CD8-positive, alpha-beta memory T cell (primary cell): Measurements from ENCODE around the gene RAI1. TPM values are rescaled to one million over a fixed set of nuclear protein-coding genes. Genes with fewer than 3 reads are reported as not detected.

ENCODE experiments used
- CTCF ChIA-PET: fragments of 350-600 bp; sonication (Branson Sonifier 250); formaldehyde crosslinking; loops from one replicate; lab custom pipeline; 2021; ENCODE audit warnings: antibody characterized with exemption; lab: Charles Lee
- POLR2A ChIA-PET: fragments of 350-600 bp; sonication (Branson Sonifier 250); formaldehyde crosslinking; loops from one replicate; lab custom pipeline; 2021; ENCODE audit warnings: antibody characterized with exemption; lab: Charles Lee
- DNase-seq, 5 donors: peaks; one replicate each; pipeline versions ENCODE4 v3.0.0 to v3.0.0-alpha.2; 2020 to 2022; ENCODE audit warnings: mixed read lengths in 1 of 5
- H3K27ac ChIP-seq: one replicate; pipeline ENCODE4 v1.7.0; 2013; ENCODE audit warnings: low read depth, mild to moderate bottlenecking, low read length, moderate library complexity
- H3K27me3 ChIP-seq: 2 replicates; pipeline ENCODE4 v1.7.0; 2013; ENCODE audit warnings: low read length, mild to moderate bottlenecking; ENCODE audit not compliant: insufficient read depth, poor library complexity, severe bottlenecking
- H3K36me3 ChIP-seq: 2 replicates; pipeline ENCODE4 v1.7.0; 2013; ENCODE audit warnings: mild to moderate bottlenecking, low read length, moderate library complexity; ENCODE audit not compliant: insufficient read depth
- H3K4me1 ChIP-seq: 2 replicates; pipeline ENCODE4 v1.7.0; 2013; ENCODE audit warnings: mild to moderate bottlenecking, low read length, moderate library complexity; ENCODE audit not compliant: insufficient read depth
- H3K4me3 ChIP-seq: 2 replicates; pipeline ENCODE4 v1.7.0; 2013; ENCODE audit warnings: mild to moderate bottlenecking, low read length
- H3K9me3 ChIP-seq: 2 replicates; pipeline ENCODE4 v1.7.0; 2013; ENCODE audit warnings: mild to moderate bottlenecking, low read length
- H3K27ac Mint-ChIP-seq, 8 donors: one replicate each; pipeline ENCODE4 v1.8.0; 2020 to 2021; ENCODE audit warnings: mixed read lengths in 8 of 8, mild to moderate bottlenecking in 6 of 8, inconsistent platforms in 3 of 8, moderate library complexity in 3 of 8
- H3K27me3 Mint-ChIP-seq, 2 donors: one replicate each; pipeline ENCODE4 v1.8.0; 2020 to 2021; ENCODE audit warnings: mixed read lengths in 2 of 2, mild to moderate bottlenecking in 1 of 2, moderate library complexity in 1 of 2
- H3K36me3 Mint-ChIP-seq, 3 donors: one replicate each; pipeline ENCODE4 v1.8.0; 2020 to 2021; ENCODE audit warnings: mixed read lengths in 3 of 3, inconsistent platforms in 1 of 3, mild to moderate bottlenecking in 1 of 3
- H3K4me1 Mint-ChIP-seq, 3 donors: one replicate each; pipeline ENCODE4 v1.8.0; 2020 to 2021; ENCODE audit warnings: mixed read lengths in 3 of 3, inconsistent platforms in 1 of 3, mild to moderate bottlenecking in 1 of 3
- H3K4me3 Mint-ChIP-seq, 7 donors: one replicate each; pipeline ENCODE4 v1.8.0; 2020 to 2021; ENCODE audit warnings: mixed read lengths in 7 of 7, mild to moderate bottlenecking in 6 of 7, moderate library complexity in 4 of 7, inconsistent platforms in 2 of 7
- H3K9me3 Mint-ChIP-seq, 5 donors: one replicate each; pipeline ENCODE4 v1.8.0; 2020 to 2022; ENCODE audit warnings: mixed read lengths in 5 of 5, mild to moderate bottlenecking in 3 of 5, moderate library complexity in 2 of 5, inconsistent platforms in 1 of 5
- polyA plus RNA-seq: library from polyadenylated mRNA; unstranded; fragments of 300-500 nt; fragmentation: Illumina TruSeq; gene quantifications from one replicate; pipeline ENCODE4 v1.2.3, GENCODE V29; 2021
- total RNA-seq, 2 experiments: library from RNA; stranded (reverse); gene quantifications; one replicate each; pipeline ENCODE4 v1.2.3, GENCODE V29; 2021

RAI1 gene
- total and polyA plus RNA-seq, 3 experiments from 2014 or later = 5.6 to 20.2 (median 19.7) TPM

DNA sequence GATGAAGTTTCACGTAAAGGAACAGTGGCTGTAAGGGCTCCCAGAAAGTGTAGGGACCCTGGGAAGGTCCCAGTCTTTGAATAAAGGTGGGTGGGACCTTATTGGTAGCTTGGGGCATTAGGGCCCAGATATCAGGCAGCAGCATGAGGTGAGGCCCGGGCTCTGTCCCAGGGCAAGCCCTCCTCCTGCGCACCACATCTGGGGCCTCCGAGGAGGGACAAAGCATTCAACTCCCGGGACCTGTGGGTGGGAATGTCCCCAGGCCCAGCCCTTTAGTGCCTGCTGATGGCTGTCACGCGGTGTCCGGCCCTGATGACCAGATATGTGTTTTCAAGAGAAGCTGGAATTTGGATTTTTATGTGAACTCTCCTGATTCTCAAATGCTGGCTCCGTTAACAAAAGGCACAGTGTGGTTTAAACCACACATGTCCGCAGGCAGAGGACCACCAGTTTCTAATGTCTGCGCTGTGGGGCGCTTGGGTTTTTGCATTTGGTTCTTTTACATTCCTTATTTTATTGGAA lies 30.4 kb downstream of the RAI1 start:
- H3K36me3 Mint-ChIP-seq = peaks cover 0 to 2% (median 2%) of the 10 kb centered on the region in 3 donors
- H3K4me1 ChIP-seq = peaks cover 5% of the 10 kb centered on the region

DNA sequence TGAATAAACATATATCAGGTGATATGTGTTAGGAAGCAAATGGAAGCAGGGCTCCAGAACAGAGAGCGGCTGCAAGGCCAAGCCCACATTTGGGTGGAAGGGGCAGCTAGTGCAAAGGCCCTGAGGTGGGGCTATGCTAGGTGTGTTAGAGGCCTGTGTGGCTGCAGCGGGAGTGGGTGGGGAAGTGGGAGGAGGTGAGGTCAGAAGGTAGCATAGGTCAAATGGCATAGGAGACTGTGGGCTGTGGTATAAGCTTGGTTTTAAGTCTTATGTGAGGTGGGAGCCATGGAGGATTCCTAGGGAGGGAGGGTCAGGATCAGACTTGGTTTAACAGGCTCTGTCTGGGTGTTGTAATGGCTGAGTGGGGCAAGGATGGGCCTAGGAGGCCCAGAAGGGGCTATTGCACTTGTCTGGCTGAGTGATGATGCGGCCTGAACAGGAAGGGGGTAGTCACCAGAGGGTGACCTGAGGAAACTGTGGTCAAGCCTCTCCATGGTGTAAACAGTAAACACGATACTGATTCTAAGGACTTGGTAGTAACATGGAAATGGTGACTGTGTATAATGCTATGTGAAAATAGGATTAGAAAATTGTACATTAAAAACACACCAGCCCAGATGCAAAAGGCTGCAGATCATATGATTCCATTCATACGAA lies 31.1 kb downstream of the RAI1 start:
- peaks cover 0 to 9% of the 10 kb centered on the region in 2 donors for H3K27me3 Mint-ChIP-seq
- Histone ChIP-seq H3K36me3 (no peaks in the 10 kb centered on the region), H3K9me3 (no peaks in the 10 kb centered on the region), H3K4me3 (no peak overlapping the region), H3K4me1 (peaks cover 5% of the 10 kb centered on the region), H3K27me3 (no peaks in the 10 kb centered on the region), H3K27ac (no peak overlapping the region)
- ChIA-PET CTCF (interaction anchor here (0.7 kb wide), 1 partner anchor 71 kb away, joined by 3 read pairs; no protein-coding TSS in a partner anchor), POLR2A (interaction anchor here (0.6 kb wide), 1 partner anchor 138 kb away, joined by 4 read pairs; no protein-coding TSS in a partner anchor)
- peak overlapping the region in 4 of 8 donors; percentile 5 to 88 (median 40) for H3K27ac Mint-ChIP-seq
- DNase-seq = no peak
- H3K9me3 Mint-ChIP-seq = no peaks in the 10 kb centered on the region
- peak overlapping the region in 1 of 7 donors; percentile 69 for H3K4me3 Mint-ChIP-seq
- H3K4me1 Mint-ChIP-seq = peaks cover 11 to 19% (median 17%) of the 10 kb centered on the region in 3 donors
- peaks cover 0 to 2% (median 2%) of the 10 kb centered on the region in 3 donors for H3K36me3 Mint-ChIP-seq

More for the DNA sequence above, 30.4 kb downstream of the RAI1 start:
- Mint-ChIP-seq H3K9me3 (no peaks in the 10 kb centered on the region), H3K27ac (no peak overlapping the region), H3K27me3 (peaks cover 0 to 9% of the 10 kb centered on the region in 2 donors), H3K4me1 (peaks cover 11 to 19% (median 17%) of the 10 kb centered on the region in 3 donors), H3K4me3 (no peak overlapping the region)
- H3K27me3 ChIP-seq = no peaks in the 10 kb centered on the region
- H3K9me3 ChIP-seq = no peaks in the 10 kb centered on the region
- H3K4me3 ChIP-seq = no peak overlapping the region
- no peak overlapping the region for H3K27ac ChIP-seq
- H3K36me3 ChIP-seq = no peaks in the 10 kb centered on the region
- ChIA-PET CTCF (interaction anchor here (0.7 to 1.0 kb wide), 2 partner anchors 14 to 70 kb away, joined by 3 read pairs; no protein-coding TSS in a partner anchor), POLR2A (interaction anchor here (0.6 kb wide), 1 partner anchor 138 kb away, joined by 4 read pairs; no protein-coding TSS in a partner anchor)
- no peak for DNase-seq

GRCh38 chr17:17713839-17714238 lies 32.6 kb downstream of the RAI1 start:
- POLR2A ChIA-PET = no interaction called here
- peaks cover 3 to 4% (median 3%) of the 10 kb centered on the region in 3 donors for H3K36me3 Mint-ChIP-seq
- CTCF ChIA-PET = interaction anchor here (0.7 kb wide), 1 partner anchor 76 kb away, joined by 3 read pairs; no protein-coding TSS in a partner anchor

DNA sequence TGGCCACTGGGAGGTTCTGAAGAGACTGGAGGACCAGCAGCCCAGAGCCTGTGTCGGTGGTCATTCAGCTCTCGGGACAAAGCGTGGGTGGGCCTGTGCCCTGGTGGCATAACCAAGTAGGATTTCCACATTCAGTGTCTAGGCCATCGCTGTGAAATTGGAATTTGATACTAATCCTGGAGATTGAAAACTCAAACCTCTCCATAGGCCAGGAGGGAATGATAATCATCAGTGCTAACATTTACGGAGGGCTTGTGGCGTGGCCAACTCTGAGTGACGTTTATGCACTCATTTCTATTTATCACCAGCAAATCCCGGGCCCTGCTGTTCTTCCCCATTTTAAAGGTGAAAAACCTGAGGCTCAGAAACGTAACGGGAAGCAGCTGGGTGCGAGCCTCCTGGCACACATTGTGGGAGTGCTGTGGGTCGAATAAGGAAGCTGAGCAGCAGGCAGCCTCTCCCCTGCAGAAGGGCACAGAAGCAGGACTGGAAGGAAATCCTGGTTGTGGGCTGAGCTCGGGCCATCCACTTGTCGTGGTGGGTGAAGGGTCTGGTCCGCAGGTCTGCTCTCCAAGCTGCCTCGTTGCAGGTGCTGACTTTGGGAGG lies 33.1 kb downstream of the RAI1 start:
- Mint-ChIP-seq H3K4me1 (peaks cover 11 to 19% (median 17%) of the 10 kb centered on the region in 3 donors), H3K27ac (peak overlapping the region in 1 of 8 donors; percentile 22), H3K4me3 (no peak overlapping the region), H3K27me3 (peaks cover 0 to 9% of the 10 kb centered on the region in 2 donors), H3K36me3 (peaks cover 3 to 4% (median 4%) of the 10 kb centered on the region in 3 donors), H3K9me3 (no peaks in the 10 kb centered on the region)
- Histone ChIP-seq H3K27ac (no peak overlapping the region), H3K4me1 (peaks cover 5% of the 10 kb centered on the region), H3K27me3 (no peaks in the 10 kb centered on the region), H3K9me3 (no peaks in the 10 kb centered on the region), H3K4me3 (no peak overlapping the region), H3K36me3 (no peaks in the 10 kb centered on the region)
- POLR2A ChIA-PET = no interaction called here
- no peak for DNase-seq
- CTCF ChIA-PET = interaction anchor here (1.0 kb wide), 1 partner anchor 15 kb away, joined by 3 read pairs; no protein-coding TSS in a partner anchor

More at GRCh38 chr17:17713839-17714238, 32.6 kb downstream of the RAI1 start:
- Mint-ChIP-seq H3K4me1 (peaks cover 11 to 19% (median 17%) of the 10 kb centered on the region in 3 donors), H3K27ac (peak overlapping the region in 1 of 8 donors; percentile 22), H3K27me3 (peaks cover 0 to 9% of the 10 kb centered on the region in 2 donors), H3K4me3 (no peak overlapping the region), H3K9me3 (no peaks in the 10 kb centered on the region)
- Histone ChIP-seq H3K27me3 (no peaks in the 10 kb centered on the region), H3K27ac (no peak overlapping the region), H3K9me3 (no peaks in the 10 kb centered on the region), H3K4me1 (peaks cover 5% of the 10 kb centered on the region), H3K36me3 (no peaks in the 10 kb centered on the region), H3K4me3 (no peak overlapping the region)
- no peak for DNase-seq

- no peaks in the 10 kb centered on the region for H3K9me3 ChIP-seq
- CTCF ChIA-PET = interaction anchor here (1.0 kb wide), 1 partner anchor 15 kb away, joined by 3 read pairs; no protein-coding TSS in a partner anchor
- POLR2A ChIA-PET = no interaction called here
- Mint-ChIP-seq H3K4me1 (peaks cover 11 to 19% (median 17%) of the 10 kb centered on the region in 3 donors), H3K36me3 (peaks cover 3 to 4% (median 3%) of the 10 kb centered on the region in 3 donors), H3K4me3 (no peak overlapping the region), H3K27me3 (peaks cover 0 to 9% of the 10 kb centered on the region in 2 donors), H3K9me3 (no peaks in the 10 kb centered on the region), H3K27ac (no peak overlapping the region)
- H3K4me1 ChIP-seq = peaks cover 5% of the 10 kb centered on the region
- no peak overlapping the region for H3K27ac ChIP-seq
- DNase-seq = no peak
- H3K4me3 ChIP-seq = no peak overlapping the region
- H3K27me3 ChIP-seq = no peaks in the 10 kb centered on the region
- no peaks in the 10 kb centered on the region for H3K36me3 ChIP-seq
These were observed 33.6 kb downstream of the RAI1 start for GRCh38 chr17:17714879-17715278.

DNA sequence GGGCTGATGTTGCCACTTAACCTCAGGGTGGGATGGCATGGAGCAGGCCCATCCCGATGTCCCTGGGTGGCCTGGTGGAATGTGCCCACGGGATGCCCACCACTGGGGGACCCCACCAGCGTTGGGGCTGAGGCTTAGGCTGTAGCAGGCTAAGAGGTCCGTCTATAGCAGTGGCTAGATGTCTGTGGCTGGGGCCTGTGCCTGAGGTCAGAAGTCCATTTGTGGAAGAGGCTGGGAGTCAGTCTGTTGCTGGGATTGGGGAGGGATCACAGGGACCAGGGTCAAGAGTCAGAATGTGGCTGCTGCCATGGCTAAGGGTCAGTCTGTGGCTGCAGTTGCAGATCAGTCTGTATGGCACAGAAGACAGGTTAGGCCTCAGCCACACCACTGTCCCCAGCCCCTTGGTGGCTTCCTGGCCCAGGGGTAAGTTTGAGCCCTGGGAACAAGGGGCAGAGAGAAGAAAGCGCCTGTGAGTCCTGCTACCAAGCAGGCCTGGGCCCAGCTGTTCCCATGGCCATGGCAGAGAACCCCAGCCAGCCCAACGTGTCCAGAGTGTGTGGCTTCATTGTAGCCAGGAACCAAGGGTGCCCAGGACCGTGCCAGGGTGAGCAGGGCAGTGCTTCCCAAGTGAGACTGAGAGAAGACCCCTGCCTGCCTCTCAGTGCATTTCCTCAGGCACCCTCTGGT lies 35.7 kb downstream of the RAI1 start:
- H3K36me3 Mint-ChIP-seq = peaks cover 2 to 5% (median 3%) of the 10 kb centered on the region in 3 donors
- Histone ChIP-seq H3K27me3 (no peaks in the 10 kb centered on the region), H3K27ac (no peak overlapping the region), H3K36me3 (no peaks in the 10 kb centered on the region), H3K4me3 (no peak overlapping the region), H3K9me3 (no peaks in the 10 kb centered on the region), H3K4me1 (peaks cover 5% of the 10 kb centered on the region)
- DNase-seq = no peak
- H3K9me3 Mint-ChIP-seq = no peaks in the 10 kb centered on the region
- ChIA-PET POLR2A (no interaction called here), CTCF (no interaction called here)
- peaks cover 9 to 19% of the 10 kb centered on the region in 2 donors for H3K27me3 Mint-ChIP-seq
- H3K4me1 Mint-ChIP-seq = peaks cover 16 to 27% (median 26%) of the 10 kb centered on the region in 3 donors
- H3K4me3 Mint-ChIP-seq = peak overlapping the region in 1 of 7 donors; percentile 37
- peak overlapping the region in 1 of 8 donors; percentile 47 for H3K27ac Mint-ChIP-seq

DNA sequence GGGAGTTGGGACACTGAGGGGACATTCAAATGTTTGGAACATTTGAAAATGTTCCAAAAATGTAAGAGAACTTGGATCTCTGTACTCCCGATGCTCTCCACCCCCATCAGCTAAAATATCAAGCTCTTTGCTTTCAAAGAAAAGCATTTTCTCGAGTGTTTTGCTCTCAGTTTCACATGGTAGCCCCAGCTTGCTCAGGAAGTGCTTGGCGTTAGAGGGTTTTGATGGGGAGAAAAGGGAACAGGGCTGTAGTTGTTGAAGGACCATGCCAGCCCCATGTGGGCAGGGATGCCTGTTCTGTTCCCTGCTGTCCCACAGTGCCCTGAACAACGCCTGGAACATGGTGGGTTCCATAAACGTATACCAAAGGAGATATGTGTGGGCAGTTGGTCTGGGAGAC lies 37.0 kb downstream of the RAI1 start:
- ChIA-PET POLR2A (no interaction called here), CTCF (no interaction called here)
- Mint-ChIP-seq H3K27ac (peak overlapping the region in 1 of 8 donors; percentile 96), H3K4me3 (no peak overlapping the region), H3K4me1 (peaks cover 20 to 30% (median 26%) of the 10 kb centered on the region in 3 donors), H3K27me3 (peaks cover 16 to 22% of the 10 kb centered on the region in 2 donors), H3K9me3 (no peaks in the 10 kb centered on the region), H3K36me3 (peaks cover 2 to 6% (median 3%) of the 10 kb centered on the region in 3 donors)
- no peaks in the 10 kb centered on the region for H3K36me3 ChIP-seq
- peaks cover 5% of the 10 kb centered on the region for H3K4me1 ChIP-seq
- H3K27me3 ChIP-seq = no peaks in the 10 kb centered on the region
- no peak overlapping the region for H3K4me3 ChIP-seq
- no peak for DNase-seq
- H3K9me3 ChIP-seq = no peaks in the 10 kb centered on the region
- no peak overlapping the region for H3K27ac ChIP-seq
